ENCODE data around the gene FAM237A. TPM values are rescaled to one million over a fixed set of nuclear protein-coding genes. Genes with fewer than 3 reads are reported as not detected.

Gene FAM237A
- total and polyA plus RNA-seq, 4 donors: not detected

- TF ChIP-seq TAF1 (conservative IDR thresholded peaks at IDR 0.05): no peak
- TF ChIP-seq, protein P1, sequence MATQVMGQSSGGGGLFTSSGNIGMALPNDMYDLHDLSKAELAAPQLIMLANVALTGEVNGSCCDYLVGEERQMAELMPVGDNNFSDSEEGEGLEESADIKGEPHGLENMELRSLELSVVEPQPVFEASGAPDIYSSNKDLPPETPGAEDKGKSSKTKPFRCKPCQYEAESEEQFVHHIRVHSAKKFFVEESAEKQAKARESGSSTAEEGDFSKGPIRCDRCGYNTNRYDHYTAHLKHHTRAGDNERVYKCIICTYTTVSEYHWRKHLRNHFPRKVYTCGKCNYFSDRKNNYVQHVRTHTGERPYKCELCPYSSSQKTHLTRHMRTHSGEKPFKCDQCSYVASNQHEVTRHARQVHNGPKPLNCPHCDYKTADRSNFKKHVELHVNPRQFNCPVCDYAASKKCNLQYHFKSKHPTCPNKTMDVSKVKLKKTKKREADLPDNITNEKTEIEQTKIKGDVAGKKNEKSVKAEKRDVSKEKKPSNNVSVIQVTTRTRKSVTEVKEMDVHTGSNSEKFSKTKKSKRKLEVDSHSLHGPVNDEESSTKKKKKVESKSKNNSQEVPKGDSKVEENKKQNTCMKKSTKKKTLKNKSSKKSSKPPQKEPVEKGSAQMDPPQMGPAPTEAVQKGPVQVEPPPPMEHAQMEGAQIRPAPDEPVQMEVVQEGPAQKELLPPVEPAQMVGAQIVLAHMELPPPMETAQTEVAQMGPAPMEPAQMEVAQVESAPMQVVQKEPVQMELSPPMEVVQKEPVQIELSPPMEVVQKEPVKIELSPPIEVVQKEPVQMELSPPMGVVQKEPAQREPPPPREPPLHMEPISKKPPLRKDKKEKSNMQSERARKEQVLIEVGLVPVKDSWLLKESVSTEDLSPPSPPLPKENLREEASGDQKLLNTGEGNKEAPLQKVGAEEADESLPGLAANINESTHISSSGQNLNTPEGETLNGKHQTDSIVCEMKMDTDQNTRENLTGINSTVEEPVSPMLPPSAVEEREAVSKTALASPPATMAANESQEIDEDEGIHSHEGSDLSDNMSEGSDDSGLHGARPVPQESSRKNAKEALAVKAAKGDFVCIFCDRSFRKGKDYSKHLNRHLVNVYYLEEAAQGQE (IDR thresholded peaks at IDR 0.05): no peak
- TF ChIP-seq, protein P2, sequence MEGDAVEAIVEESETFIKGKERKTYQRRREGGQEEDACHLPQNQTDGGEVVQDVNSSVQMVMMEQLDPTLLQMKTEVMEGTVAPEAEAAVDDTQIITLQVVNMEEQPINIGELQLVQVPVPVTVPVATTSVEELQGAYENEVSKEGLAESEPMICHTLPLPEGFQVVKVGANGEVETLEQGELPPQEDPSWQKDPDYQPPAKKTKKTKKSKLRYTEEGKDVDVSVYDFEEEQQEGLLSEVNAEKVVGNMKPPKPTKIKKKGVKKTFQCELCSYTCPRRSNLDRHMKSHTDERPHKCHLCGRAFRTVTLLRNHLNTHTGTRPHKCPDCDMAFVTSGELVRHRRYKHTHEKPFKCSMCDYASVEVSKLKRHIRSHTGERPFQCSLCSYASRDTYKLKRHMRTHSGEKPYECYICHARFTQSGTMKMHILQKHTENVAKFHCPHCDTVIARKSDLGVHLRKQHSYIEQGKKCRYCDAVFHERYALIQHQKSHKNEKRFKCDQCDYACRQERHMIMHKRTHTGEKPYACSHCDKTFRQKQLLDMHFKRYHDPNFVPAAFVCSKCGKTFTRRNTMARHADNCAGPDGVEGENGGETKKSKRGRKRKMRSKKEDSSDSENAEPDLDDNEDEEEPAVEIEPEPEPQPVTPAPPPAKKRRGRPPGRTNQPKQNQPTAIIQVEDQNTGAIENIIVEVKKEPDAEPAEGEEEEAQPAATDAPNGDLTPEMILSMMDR (IDR thresholded peaks at IDR 0.05; ENCODE audit: low read depth, low read length, missing input control): no peak
- Histone ChIP-seq H3K9me3 (ENCODE audit: control insufficient read depth in 4 of 4, low read length in 3 of 4) (no peaks in the 10 kb centered on the region), H3K27ac (ENCODE audit: low read depth in 1 of 2, low read length in 2 of 2) (no peak overlapping the region), H3K36me3 (ENCODE audit: control insufficient read depth in 4 of 4, insufficient read depth in 3 of 4, low read depth in 1 of 4, low read length in 3 of 4) (no peaks in the 10 kb centered on the region), H3K4me3 (ENCODE audit: low read depth in 1 of 3, low read length in 3 of 3) (no peak overlapping the region), H3K9ac (ENCODE audit: low read depth in 1 of 2, low read length in 2 of 2) (no peak overlapping the region), H3K4me1 (ENCODE audit: control insufficient read depth in 4 of 4, insufficient read depth in 4 of 4, low read length in 3 of 4) (no peaks in the 10 kb centered on the region), H3K27me3 (ENCODE audit: control insufficient read depth in 4 of 4, insufficient read depth in 4 of 4, low read length in 3 of 4) (peaks cover 0 to 8% (median 0%) of the 10 kb centered on the region in 4 donors)
- WGBS: 77% methylated on average over 7 of the region's 7 CpGs
- no peak for DNase-seq (ENCODE audit: low spot score)
Measured at GRCh38 chr2:206670531-206671319, 28.4 kb downstream of the FAM237A start.

DNA sequence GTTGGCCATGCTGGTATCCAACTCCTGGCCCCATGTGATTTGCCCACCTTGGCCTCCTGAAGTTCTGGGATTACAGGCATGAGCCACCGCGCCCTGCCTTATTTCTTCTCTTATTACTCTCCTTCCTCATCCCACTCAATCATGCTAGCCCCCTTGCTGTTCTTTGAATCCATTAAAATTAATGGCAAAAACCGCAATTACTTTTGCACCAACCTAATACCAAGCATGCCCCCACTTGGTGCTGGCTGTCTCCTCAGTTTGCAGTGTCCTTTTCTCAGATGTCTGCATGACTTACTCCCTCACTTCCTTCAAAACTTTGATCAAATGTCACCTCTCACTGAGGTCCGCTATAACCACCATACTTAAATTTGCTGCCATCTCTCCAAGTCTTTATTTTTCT, 41.3 kb downstream of the FAM237A start:
- TF ChIP-seq YY1 (IDR thresholded peaks at IDR 0.05) (no peak), MAX (IDR thresholded peaks at IDR 0.05) (no peak), SP1 (IDR thresholded peaks at IDR 0.05) (no peak), EGR1 (IDR thresholded peaks at IDR 0.05; ENCODE audit: low read depth in 2 of 2) (no peak), NR2F2 (IDR thresholded peaks at IDR 0.05) (no peak), GABPA (IDR thresholded peaks at IDR 0.05 in 1 of 2, conservative IDR thresholded peaks at IDR 0.05 in 1 of 2) (no peak), JUND (IDR thresholded peaks at IDR 0.05) (no peak), FOXA1 (IDR thresholded peaks at IDR 0.05) (no peak)
- TF ChIP-seq, protein P3, sequence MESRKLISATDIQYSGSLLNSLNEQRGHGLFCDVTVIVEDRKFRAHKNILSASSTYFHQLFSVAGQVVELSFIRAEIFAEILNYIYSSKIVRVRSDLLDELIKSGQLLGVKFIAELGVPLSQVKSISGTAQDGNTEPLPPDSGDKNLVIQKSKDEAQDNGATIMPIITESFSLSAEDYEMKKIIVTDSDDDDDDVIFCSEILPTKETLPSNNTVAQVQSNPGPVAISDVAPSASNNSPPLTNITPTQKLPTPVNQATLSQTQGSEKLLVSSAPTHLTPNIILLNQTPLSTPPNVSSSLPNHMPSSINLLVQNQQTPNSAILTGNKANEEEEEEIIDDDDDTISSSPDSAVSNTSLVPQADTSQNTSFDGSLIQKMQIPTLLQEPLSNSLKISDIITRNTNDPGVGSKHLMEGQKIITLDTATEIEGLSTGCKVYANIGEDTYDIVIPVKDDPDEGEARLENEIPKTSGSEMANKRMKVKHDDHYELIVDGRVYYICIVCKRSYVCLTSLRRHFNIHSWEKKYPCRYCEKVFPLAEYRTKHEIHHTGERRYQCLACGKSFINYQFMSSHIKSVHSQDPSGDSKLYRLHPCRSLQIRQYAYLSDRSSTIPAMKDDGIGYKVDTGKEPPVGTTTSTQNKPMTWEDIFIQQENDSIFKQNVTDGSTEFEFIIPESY (IDR thresholded peaks at IDR 0.05): no peak
- 89% methylated on average over 4 of the region's 4 CpGs for WGBS

More for the DNA sequence above, 41.3 kb downstream of the FAM237A start:
- no peak overlapping the region for H3K27ac ChIP-seq (ENCODE audit: low read depth in 1 of 2, low read length in 2 of 2)
- H3K4me1 ChIP-seq (ENCODE audit: control insufficient read depth in 4 of 4, insufficient read depth in 4 of 4, low read length in 3 of 4): no peaks in the 10 kb centered on the region
- no peak overlapping the region for H3K9ac ChIP-seq (ENCODE audit: low read depth in 1 of 2, low read length in 2 of 2)
- H3K9me3 ChIP-seq (ENCODE audit: control insufficient read depth in 4 of 4, low read length in 3 of 4): no peaks in the 10 kb centered on the region
- no peaks in the 10 kb centered on the region for H3K36me3 ChIP-seq (ENCODE audit: control insufficient read depth in 4 of 4, insufficient read depth in 3 of 4, low read depth in 1 of 4, low read length in 3 of 4)
- H3K4me3 ChIP-seq (ENCODE audit: low read depth in 1 of 3, low read length in 3 of 3): no peak overlapping the region
- H3K27me3 ChIP-seq (ENCODE audit: control insufficient read depth in 4 of 4, insufficient read depth in 4 of 4, low read length in 3 of 4): no peaks in the 10 kb centered on the region
- no peak for DNase-seq (ENCODE audit: low spot score)

Measured in liver (tissue), 9 donors.